ENCODE results near the gene PIK3C3.
A peak's percentile ranks its signal among the peaks of the same experiment; 100 is the strongest.

Gene PIK3C3

DNA sequence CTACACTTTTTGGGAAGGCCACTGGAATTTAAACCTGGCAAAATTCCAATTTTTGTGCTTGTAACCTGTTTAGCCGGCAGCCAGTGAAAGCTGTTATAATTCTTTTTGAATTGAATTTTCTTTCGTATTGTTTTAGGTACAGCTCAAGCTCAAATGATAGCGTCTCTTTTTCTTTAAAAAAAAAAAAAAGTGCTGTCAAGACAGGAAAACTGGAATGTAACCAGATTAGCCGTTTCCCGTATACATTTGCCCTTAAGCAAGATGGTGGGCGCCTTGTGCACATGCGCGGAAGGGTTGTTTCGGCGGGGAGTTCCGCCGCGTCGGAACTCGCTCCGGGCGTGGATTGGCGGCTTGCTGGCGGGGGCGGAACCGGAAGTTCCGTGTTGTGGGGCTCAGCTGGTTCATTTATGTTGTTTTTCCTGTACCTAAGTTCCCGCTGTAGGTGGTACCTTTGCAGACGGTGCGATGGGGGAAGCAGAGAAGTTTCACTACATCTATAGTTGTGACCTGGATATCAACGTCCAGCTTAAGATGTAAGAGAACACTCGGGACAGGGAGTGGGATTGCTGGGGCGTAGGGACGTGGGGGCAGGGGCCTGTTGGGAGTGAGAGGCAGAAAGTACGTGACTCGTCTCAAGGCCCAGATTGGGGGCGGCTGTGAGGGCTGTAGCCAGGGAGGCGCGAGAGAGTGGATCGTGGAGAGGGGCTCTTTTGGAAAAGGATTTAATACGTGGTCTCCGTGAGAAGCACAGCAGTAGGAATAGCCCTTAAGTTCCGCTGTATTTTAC lies at the start of gene PIK3C3:
Gene PIK3C3 (plus strand): TSS at position 408 of the 787 bp plus-strand sequence. CDS start 58 bp downstream, at position 466.
- DNase-seq (ENCODE audit: low spot score): peak; percentile 93

DNA sequence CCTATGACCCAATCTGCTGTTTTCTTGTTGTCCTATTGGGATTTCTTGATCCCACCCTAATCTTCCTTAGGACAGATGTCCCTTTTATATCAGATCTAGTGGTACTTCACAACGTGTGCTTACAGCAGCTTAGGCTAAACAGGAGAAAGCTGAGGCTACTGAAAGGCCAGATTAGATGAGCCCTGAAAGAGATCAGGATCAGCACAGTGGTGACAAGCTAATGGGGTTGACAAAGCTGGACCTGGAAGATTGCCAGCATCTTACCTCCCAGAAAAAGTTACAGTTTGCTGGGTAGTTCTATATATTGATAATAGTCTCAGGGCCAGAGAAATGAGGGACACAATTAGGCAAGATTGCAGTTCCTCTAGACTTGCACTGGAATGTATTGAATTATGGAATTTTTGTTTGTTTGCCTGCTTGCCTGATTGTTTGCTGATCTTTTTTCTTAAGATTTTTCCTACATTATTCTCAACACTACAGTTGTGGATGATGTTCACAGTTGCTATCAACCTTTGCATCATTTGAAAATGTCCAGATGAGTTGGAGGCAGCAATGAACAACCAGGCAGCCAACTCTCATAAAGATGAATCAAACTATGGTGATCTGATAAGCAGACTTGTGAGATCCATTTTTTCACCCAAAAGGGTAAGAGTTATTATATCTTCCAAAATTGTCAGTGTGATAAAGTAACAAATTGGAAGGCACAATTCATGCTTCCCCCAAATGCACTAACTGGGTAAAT lies 49.1 kb upstream of the PIK3C3 start:
- no peak for DNase-seq (ENCODE audit: low spot score)

DNA sequence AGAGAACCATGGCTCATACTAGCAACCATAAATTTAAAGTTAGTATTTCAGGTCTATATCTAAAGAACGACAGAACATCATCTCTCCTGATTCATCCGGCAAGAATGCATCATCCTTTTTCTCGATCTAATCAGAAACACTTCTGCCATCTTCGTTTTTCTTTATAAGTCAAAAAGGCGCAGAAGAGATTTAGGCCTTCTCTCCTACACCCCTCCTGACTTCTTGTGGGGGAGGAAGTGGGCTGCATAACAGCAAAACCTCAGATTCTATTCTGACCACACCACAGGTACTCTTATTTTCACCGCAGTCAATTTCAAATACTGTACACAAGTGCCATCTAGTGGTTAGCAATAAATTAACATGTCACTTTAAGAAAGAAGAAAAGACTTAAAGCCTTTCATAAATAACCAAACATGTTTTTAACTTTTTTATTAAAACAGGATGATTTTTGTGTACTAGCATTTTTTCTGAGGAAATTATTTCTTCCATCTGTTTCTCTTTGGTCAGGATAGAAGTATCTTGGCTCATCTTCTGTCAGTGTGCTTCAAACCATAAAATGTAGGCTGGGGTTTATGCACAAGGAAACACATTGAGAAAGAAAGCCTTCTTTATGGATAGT lies 48.4 kb upstream of the PIK3C3 start:
- DNase-seq (ENCODE audit: low spot score): peak; percentile 10

- DNase-seq (ENCODE audit: low spot score): no peak
Observed at GRCh38 chr18:41917181-41917580, 37.9 kb upstream of the PIK3C3 start.

DNA sequence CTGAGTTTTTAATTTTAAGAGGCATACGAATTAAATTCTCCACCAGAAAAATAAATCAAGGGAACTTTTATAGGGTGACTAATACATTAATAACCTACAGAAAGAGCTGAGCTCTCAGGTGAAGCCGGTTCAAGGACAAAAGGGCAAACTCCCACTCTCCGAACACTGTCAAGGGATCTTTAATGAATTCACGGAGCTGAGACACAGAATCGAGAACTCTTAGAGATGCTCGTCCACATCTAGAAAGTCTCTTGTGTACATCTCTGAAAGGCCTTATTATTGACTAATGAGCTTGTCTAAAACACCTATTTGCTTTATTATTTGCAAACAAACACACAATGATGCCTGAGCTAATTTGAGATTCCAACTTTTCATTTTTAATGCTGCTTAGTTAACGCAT lies 33.3 kb upstream of the PIK3C3 start:
- DNase-seq (ENCODE audit: low spot score): no peak

GRCh38 chr18:41922176-41922575 lies 32.9 kb upstream of the PIK3C3 start:
- DNase-seq (ENCODE audit: low spot score): no peak

DNA sequence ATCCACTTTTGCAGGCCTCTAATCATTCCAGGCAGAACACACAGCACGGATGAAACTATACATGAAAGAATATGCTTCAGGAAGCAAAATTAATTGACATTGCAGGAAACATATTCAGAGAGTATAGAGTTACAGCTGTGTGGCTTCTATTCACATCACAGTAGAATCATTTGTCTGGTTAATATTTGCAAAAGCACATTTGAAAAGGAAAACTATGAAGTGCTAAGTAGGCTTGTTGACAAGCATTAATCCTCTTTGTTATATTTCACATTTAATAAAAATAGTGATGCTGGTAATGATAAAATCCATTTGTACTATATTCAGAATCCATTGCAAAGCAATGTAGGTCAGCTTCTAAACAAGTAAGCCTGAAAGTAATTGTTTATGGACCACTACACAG lies 32.2 kb upstream of the PIK3C3 start:
- DNase-seq (ENCODE audit: low spot score): no peak

- DNase-seq (ENCODE audit: low spot score): no peak
Observed at GRCh38 chr18:41923446-41923845, 31.6 kb upstream of the PIK3C3 start.

- DNase-seq (ENCODE audit: low spot score): no peak
Observed at GRCh38 chr18:41928581-41928980, 26.5 kb upstream of the PIK3C3 start.

DNA sequence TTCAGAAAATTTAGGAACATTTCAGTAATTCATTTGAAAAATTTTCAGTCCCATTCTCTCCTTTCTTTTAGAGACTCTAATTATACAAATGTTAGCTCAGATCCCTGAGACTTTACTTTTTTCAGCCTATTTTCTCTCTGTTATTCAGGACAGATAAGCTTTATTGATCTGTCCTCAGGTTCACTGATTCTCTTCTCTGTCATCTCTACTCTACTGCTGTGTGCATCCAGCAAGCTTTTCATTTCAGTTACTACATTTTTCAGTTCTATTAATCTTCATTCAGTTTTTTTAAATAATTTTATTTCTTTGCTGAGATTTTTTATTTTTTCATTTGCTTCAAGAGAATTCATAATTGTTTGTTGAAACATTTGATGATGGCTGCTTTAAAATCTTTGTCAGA lies 22.1 kb upstream of the PIK3C3 start:
- DNase-seq (ENCODE audit: low spot score): no peak

- no peak for DNase-seq (ENCODE audit: low spot score)
Observed at GRCh38 chr18:41933778-41934177, 21.3 kb upstream of the PIK3C3 start.

DNA sequence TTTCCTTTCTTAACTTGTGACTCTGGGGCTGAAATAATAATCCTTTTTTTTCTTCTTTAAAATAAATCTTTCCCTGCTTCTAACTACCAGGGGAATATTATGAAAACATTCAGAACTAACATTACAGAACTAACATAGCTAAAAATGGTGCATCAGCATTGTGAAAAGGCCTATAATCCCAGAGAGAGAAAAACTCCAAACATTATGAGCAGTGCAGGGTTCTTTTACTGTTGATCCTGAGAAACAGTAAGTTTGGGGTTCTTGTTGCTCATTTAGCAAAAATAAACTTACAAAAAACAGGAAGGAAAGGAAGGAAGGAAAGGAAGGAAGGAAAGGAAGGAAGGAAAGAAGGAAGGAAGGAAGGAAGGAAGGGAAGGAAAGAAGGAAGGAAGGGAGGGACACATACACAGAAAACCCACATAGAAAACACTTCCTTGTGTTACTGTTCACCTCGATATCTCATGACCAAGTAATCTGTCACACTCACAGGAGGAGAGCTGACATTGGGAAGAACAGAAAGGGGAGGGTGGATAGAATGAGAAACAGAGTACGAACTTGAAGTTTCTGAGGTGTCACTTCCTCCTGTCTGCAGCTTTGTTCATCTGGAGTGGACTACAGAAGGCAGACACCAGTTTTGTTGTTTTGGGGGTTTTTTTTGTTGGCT lies 18.4 kb upstream of the PIK3C3 start:
- no peak for DNase-seq (ENCODE audit: low spot score)

GRCh38 chr18:41938445-41938844 lies 16.6 kb upstream of the PIK3C3 start:
- no peak for DNase-seq (ENCODE audit: low spot score)

GRCh38 chr18:41939326-41939725 lies 15.7 kb upstream of the PIK3C3 start:
- no peak for DNase-seq (ENCODE audit: low spot score)

DNA sequence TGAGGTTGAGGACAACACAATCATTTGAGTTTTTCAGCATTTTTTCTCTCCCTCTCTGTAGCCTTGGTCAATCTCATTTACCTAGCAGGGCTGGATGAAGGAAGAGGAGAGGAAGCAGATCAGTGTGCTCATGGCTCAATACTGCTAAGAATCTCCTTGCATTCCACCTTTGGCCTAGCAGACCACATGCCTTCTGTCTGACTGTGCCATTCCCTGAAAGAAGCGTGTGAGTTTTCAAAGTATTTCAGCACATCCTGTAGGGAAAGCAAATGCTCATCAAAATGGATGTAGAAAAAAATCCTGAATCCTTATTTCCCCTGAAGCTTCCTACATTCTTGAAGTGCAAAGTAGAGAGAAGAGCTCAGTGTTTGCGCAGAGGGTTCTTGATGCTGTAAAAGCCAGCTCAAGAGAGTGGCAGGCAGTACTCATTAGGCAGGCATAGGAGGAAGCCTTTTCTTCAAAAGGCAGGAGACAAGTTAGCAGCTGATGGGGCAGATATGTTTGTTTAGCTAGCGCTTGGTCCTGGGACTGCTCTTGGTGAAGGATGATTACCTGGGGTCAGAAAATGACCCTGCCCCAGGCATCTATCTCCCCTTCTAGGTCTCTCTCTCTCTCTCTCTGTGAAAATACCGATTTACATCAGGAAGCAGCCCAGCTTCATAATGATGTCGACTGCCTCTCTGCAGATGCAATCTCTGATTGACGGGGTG lies 14.4 kb upstream of the PIK3C3 start:
- no peak for DNase-seq (ENCODE audit: low spot score)

- no peak for DNase-seq (ENCODE audit: low spot score)
Observed at GRCh38 chr18:41942254-41942653, 12.8 kb upstream of the PIK3C3 start.

GRCh38 chr18:41948544-41949110 lies 6.4 kb upstream of the PIK3C3 start:
- DNase-seq (ENCODE audit: low spot score): no peak

DNA sequence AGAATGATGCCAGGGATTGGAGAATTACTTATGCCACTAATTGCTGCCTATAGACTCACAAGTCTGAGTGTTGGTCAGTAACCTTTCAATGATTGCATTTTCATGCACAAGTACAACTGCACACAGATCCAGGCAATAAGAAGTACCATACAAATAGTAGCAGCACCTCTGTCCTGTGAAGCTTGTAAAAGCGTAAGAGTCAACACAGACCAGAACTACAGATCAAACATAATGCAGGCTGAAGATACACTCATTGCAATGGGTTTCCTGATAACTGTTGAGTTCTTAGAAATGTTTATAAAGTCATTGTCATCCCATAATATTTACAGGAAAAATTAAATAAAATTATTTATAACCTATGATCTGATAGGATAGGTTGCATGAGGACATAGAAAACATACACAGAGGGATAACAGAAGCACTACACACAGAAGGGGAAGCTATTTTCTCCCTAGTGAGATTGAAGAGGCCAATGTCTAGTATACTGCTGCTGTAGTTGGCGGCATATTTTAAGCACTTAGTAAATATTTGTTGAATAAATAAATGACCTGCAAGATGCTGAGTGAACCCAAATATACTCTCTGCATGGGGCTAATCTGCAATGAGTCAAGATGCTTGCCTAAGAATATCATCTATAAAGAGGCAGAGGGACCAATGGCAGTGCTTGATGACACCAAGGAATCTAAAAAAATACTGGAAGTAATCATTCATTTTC lies 5.7 kb upstream of the PIK3C3 start:
- DNase-seq (ENCODE audit: low spot score): no peak

GRCh38 chr18:41955688-41956087 lies 654 bp downstream of the PIK3C3 start:
- no peak for DNase-seq (ENCODE audit: low spot score)

DNA sequence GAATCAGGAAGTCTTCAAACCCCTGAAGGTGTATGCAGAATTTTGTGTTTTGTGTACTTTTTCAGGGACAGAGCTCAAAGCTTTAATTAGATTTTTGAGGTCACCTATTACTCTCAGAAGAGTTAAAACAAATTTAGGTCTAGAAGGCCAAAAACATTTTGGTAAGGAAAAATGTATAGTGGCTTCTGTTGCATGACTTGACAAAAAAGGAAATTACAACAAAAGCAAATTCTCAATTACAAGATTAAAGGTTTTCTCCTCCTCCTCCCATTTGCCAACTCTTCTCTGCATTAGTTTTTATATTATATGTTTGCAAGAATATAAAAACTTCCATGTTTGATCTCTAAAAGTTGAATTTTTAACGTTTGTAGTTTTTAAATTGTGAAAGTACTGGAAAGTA lies 4.0 kb downstream of the PIK3C3 start:
- DNase-seq (ENCODE audit: low spot score): no peak

Measured in germinal center (tissue), 1 donor.